GM19328 (cell line): Measurements from ENCODE around the gene DNAAF1.
"Not testable (repeated sequence)": the region's sequence is repeated elsewhere in the genome, so short reads cannot be mapped to it uniquely, and the experiment has no call there.

Experiments
- ATAC-seq: cut with Tn5 transposase; IDR thresholded peaks from one replicate; pipeline ENCODE4 v1.9.1; 2021; ENCODE audit warnings: mild to moderate bottlenecking, moderate library complexity; ENCODE audit not compliant: unreplicated experiment

Gene DNAAF1

DNA sequence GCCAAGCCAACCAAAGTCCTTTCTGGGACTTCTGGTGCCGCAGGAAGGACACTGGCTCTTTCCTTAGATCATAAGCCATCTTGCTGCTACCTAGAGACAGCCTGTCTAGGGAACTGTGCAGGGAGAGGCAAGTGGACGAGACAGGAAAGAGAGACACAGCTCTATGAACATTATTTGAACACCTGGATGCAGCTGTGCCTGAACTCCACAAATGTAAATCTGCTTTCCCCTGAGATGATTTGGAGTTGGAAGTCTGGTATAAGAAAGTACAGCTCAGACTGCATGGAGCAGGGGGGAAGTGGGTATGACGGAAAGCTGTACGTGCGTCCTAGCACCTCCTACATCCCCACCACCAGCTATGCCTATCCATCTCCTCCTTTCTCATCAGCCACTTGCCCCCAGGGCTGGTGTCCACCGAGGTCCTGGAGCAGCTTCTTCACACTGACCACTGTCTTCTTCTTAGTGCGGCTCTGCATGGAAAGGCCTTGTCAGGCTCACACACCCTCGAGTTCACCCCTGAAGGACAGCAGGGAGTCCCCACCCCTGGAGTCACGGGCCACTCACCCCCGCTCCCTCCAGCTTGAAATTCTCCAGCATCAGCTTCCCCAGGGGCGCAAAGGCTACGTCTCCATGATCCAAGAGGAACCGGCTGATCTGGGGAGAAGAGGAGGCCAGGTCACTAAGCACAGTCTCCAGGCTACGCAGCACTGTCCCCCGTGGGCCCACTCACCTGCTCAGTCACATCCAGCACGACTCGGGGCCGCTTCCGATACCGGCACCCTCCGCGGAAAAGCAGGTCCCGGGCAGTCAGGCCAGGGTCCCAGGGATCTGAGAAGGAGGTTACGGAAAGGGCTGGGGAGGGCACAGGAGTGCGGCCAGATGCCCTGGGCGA lies 37.8 kb downstream of the DNAAF1 start:
- ATAC-seq, result no peak

GRCh38 chr16:84183572-84183875 lies 38.4 kb downstream of the DNAAF1 start:
- no peak for ATAC-seq

DNA sequence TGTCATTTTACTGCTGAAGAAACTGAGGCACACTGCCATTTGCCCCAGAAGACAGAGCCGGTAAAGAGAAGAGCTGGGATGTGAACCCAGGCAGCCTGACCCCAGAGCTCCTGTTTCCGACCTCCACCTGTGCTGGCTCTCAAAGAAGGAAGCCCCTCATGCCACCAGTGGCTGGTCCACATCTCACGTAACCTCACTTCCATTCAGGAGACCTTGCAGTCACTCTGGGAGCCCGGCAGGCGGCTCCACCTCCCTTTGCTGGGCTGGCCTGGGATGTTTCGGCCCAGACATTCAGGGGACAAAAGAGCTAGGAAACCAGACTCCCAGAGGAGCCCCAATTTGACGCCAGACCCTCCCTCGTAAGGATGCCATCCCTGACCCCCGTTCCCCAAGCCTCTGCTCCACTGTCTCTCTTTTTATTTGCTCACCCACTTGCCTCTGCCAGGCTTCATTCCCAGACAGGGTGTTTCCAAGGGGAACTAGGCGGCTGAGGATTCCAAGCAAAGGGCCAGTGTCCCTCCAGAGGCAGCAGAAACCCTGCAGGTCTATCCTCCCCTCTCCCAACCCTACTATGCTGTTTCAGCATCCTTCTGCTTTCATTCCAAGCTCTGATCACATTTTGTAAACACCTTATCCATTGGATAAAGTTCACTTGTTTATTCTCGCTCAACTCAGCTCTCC lies 38.9 kb downstream of the DNAAF1 start:
- ATAC-seq, result no peak

DNA sequence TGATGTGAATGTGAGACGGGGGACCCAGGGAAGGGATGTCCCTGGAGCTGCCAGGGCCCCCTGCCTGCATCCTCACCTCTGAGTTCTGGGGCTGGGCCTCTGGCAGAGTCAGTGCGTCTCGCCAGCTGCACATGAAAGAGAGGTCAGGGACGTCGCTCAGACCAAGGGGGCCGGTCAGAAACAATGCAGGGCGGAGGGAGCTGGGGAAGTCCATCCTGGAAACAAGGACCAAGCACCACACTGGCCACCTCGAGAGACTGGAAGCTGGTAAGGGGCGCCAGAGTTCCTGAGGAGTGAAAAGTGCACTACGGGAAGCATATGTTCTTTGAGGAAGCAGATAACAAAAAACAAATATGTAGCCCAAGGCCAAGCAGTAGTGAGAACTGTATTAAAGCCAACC lies 39.7 kb downstream of the DNAAF1 start:
- no peak for ATAC-seq

- peak; percentile 93 for ATAC-seq
These were observed 41.8 kb downstream of the DNAAF1 start, which contains the start of gene TAF1C for GRCh38 chr16:84186685-84187437. TAF1C (minus strand) TSS chr16:84187057; CDS start chr16:84184988, 2,069 bp downstream.

DNA sequence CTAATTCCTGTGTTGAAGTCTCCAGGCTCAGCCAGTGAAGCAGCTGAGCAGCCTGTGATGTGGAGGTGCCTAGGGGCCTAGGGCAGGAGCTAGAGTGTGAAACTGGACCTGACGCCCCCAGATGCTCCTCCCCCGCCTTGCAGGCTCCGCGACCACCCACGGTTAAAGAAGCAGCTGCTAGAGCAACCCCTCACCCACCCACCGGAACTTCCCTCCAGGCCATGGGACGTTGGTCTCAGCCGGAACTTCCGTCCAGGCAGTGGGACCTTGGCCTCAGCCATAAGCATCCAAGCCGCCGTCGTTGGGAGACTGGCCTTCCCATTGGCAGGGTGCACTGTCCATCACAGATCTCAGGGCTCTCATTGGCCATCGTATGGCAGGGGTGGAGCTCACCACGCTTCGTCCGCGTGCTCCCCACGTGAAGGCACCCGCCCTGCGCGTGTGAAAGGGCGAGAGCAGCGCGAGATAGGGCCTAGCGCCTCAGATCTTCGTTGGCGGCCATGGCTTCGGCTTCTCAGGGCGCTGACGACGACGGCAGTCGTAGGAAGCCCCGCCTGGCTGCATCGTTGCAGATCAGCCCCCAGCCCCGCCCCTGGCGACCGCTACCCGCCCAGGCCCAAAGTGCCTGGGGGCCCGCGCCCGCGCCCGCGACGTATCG lies 45.8 kb downstream of the DNAAF1 start, which contains the start of gene ADAD2:
TSS of gene ADAD2 (plus strand) at position 427 of the 658 bp plus-strand sequence. CDS start at position 501, 74 bp downstream.
- ATAC-seq, result no peak

GRCh38 chr16:84191466-84191865 lies 46.4 kb downstream of the DNAAF1 start:
- ATAC-seq, result no peak

GRCh38 chr16:84193480-84193879 lies 48.4 kb downstream of the DNAAF1 start:
- ATAC-seq, result no peak

GRCh38 chr16:84194018-84194417 lies 48.9 kb downstream of the DNAAF1 start:
- no peak for ATAC-seq

DNA sequence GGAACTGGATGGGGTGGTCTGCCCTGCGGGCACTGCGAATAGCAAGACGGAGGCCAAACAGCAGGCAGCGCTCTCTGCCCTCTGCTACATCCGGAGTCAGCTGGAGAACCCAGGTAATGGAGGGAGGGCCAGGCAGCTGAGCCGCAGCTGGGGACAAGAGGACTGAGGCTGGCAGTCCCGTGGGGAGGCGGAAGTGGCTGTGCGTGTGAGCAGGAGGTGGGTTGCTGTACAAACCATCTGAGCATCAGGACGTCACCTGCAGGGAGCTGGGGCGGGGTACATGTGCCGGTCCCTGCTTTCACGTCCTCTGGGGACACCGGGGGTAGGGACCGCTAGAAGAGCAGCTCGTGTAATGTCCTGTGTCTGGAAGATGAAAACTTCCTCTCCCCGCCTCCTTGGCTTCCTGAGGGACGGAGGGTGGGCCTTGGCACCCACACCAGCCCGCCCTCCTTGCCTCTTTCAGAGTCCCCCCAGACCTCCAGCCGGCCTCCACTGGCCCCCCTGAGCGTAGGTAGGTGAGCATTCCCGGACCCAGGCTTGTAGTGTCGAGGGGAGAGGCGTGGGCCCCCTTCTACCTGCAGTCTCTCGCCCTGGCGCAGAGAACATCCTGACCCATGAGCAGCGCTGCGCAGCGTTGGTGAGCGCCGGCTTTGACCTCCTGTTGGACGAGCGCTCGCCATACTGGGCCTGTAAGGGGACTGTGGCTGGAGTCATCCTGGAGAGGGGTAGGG lies 49.5 kb downstream of the DNAAF1 start:
- no peak for ATAC-seq

GRCh38 chr16:84195201-84196093 lies 50.3 kb downstream of the DNAAF1 start:
- ATAC-seq, result no peak

DNA sequence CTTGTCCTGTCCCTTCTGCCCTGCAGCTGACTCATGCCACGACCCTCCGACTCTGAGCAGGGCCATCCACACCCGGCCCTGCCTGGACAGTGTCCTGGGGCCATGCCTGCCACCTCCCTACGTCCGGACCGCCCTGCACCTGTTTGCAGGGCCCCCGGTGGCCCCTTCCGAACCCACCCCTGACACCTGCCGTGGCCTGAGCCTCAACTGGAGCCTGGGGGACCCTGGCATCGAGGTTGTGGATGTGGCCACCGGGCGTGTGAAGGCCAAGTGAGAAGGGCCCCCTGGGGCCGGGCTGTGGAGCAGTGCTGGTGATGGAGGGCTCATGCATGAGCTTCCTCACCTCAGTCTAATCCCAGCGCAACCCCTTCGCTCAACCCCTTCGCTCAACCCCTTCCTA lies 51.0 kb downstream of the DNAAF1 start:
- no peak for ATAC-seq

DNA sequence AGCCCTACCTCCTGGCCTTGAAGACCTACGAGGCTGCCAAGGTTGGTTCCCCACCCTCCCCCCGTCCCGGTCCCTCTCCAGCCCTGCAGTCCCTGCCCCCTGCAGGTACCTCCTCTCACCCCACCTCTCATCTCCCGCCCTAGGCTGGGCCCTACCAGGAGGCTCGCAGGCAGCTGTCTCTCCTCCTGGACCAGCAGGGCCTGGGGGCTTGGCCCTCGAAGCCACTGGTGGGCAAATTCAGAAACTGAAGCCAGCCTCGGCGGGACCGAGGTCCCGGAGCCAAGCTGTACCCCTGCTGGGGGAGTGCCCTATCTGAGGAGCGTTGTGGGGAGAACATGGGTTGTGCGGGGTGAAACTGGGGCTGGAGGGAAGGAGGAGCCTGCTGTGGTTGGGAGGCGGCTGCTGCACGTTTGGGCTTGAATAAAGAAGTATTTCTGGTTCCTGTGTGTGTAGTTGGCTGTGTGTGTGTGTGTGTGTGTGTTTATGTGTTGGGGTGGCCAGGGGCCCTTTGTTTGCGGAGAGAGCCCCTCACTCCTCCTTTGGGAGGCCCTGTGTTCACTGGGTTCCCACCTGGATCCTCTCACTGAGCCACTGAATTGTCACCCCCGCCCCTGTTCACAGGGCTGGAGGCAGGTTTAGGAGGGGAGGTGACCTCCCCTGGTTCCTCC lies 51.8 kb downstream of the DNAAF1 start:
- ATAC-seq, result no peak

GRCh38 chr16:84197466-84198128 lies 52.5 kb downstream of the DNAAF1 start:
- ATAC-seq, result no peak

DNA sequence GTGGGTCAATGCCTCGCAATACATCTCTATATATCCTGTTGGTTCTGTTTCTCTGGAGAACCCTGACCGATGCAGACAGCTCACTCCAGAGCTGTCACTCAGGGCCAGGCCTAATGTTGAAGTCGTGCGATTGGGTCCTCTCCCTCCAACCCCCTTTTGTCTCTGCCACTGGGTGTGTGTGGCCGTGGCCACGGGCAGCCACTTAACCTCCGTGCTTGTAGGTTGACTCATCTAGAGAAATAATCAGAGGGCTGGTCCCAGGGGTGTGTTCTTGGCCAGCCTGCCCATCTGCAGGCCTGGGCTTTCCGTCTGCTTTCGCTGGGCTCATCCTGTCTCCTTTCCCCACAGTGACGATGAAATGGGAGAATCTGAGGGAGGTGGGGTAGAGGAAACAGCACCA lies 53.3 kb downstream of the DNAAF1 start:
- no peak for ATAC-seq

DNA sequence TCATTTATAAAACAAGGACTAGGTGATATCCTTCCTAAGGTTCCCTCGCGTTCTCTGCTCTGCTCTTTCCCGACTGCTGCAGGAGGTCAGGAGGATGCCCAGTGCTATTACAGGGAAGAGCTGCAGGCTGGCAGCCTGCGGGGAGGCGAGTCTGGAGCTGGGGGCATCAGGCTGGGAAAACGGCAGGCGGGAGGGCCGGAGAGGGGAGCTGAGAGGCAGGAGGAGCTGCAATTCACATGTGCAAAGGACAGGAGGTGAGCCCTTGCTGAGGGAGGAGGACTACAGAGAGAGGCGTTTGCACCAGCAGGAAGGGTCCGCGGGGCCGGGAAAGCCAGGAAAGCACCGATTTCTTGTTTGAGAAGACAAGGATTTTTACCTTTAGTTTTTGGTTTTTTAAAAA lies 54.0 kb downstream of the DNAAF1 start:
- no peak for ATAC-seq

GRCh38 chr16:84199861-84200260 lies 54.8 kb downstream of the DNAAF1 start:
- no peak for ATAC-seq

- not testable (repeated sequence) for ATAC-seq
These were observed 59.4 kb downstream of the DNAAF1 start for GRCh38 chr16:84204551-84204950.
